HG03108 (cell line): ENCODE results near the gene TBC1D16.
"Not testable (repeated sequence)": the region's sequence is repeated elsewhere in the genome, so short reads cannot be mapped to it uniquely, and the experiment has no call there.

Experiments
- ATAC-seq: cut with Tn5 transposase; IDR thresholded peaks from one replicate; pipeline ENCODE4 v1.9.1; 2021; ENCODE audit warnings: moderate library complexity; ENCODE audit not compliant: unreplicated experiment

The TBC1D16 gene

GRCh38 chr17:79977708-79978547 lies 57.7 kb downstream of the TBC1D16 start:
- ATAC-seq, result no peak

- no peak for ATAC-seq
Measured at GRCh38 chr17:79977161-79977631, 58.5 kb downstream of the TBC1D16 start.

- no peak for ATAC-seq
Measured at GRCh38 chr17:79976451-79976850, 59.2 kb downstream of the TBC1D16 start.

DNA sequence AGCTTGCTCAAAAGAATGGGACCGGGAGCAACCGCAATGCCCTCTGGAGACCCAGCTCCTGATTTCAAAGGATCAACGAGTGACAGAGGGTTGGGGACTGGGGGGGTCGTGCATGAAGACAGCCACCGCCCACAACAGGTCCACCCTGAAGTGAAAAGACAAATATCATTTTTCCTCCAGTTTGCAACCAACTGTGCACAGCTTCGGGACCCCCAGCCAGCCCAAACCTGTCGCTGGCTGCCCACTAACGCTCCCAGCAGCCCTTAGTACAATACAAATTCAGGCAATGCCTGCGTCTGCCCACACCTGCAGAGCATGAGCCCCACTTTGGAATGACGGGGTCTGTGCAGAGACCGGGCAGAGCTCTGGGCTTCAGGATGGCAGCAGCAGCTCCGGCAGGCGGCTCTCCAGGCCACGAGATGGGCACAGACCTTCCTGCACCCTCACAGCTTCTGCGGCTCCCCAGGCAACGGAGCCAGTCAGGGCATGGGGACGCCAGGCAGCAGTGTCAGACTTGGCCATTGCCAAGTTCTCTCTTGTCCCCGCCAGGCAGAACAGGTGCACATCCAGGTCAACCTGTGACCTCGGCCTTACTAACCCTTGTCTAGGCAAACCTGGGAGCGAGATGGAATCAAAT lies 60.1 kb downstream of the TBC1D16 start:
- no peak for ATAC-seq

GRCh38 chr17:79974566-79975497 lies 60.8 kb downstream of the TBC1D16 start:
- no peak for ATAC-seq

DNA sequence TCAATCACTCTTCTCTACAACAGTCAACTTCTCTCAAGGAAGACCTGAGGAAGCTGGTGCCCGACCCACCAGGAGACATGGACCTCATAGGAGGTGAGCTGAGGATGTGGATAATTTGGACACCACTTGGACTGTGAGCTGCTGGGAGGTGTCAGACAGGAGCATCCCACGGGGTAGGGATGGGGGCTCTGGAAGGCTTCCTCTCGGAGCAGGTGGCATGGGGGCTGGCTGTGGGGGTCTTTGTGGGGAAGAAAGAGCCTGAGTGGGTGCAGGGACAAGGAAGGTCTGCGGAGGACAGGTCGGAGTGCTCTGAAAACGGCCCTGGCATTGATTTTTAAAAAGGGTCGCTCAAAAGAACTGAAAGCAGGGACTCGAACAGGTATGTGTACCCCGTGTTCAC lies 64.0 kb downstream of the TBC1D16 start:
- no peak for ATAC-seq

GRCh38 chr17:79970576-79971068 lies 65.0 kb downstream of the TBC1D16 start:
- no peak for ATAC-seq

DNA sequence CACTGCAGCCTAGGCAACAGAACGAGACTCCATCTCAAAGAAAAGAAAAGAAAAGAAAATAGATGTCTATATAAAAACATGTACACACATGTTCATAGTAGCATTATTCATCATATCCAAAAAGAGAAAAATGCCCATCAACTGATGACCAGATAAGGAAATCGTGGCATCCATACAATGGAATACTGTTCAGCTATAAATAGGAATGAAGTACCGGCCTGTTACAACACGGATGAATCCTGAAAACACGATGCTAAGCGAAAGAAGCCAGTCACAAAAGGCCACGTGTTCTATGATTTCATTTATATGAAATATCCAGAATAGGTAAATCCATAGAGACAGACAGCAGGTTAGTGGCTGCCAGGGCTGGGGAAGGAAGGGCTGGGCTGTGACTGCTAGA lies 65.8 kb downstream of the TBC1D16 start:
- ATAC-seq, result no peak

DNA sequence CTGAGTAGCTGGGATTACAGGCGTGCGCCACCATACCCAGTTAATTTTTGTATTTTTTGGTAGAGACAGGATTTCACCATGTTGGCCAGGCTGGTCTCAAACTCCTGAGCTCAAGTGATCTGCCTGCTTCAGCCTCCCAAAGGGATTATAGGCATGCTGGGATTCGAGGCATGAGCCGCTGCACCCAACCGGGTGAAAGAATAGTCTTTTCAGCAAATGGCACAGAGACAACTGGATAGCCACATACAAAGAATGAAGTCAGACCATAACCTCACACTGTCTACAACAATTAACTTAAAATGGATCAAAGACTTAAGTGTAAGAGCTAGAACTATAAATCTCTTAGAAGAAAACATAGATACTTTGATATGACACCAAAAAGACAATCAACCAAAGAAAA lies 67.6 kb downstream of the TBC1D16 start:
- no peak for ATAC-seq

DNA sequence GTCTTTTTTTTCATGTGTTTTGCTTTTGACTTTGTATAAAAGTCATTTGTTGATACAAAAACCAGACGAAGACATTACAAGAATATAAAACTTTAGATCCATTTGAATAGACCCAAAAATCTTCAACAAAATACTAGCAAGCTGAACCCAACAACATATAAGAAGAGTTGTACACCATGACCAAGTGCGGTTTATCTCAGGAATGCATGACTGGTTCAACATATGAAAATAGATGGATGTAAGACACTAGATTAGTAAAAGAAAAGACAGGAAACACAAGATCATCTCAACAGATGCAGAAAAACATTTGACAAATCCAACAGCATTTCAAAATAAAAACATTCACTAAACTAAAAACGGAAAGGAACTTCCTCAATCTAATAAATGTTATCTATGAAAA lies 69.0 kb downstream of the TBC1D16 start:
- ATAC-seq, result no peak

GRCh38 chr17:79965806-79966205 lies 69.9 kb downstream of the TBC1D16 start:
- no peak for ATAC-seq

DNA sequence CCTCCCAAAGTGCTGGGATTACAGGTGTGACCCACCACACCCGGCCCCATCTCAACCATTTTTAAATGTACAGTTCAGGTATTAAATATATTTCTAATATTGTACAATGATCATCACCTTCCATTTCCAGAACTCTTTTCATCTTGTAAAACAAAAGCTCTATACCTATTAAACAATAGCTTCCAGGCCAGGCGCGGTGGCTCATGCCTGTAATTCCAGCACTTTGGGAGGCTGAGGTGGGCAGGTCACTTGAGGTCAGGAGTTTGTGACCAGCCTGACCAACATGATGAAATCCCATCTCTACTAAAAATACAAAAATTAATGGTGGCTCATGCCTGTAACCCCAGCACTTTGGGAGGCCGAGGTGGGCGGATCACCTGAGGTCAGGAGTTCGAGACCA lies 73.2 kb downstream of the TBC1D16 start:
- ATAC-seq, result not testable (repeated sequence)

DNA sequence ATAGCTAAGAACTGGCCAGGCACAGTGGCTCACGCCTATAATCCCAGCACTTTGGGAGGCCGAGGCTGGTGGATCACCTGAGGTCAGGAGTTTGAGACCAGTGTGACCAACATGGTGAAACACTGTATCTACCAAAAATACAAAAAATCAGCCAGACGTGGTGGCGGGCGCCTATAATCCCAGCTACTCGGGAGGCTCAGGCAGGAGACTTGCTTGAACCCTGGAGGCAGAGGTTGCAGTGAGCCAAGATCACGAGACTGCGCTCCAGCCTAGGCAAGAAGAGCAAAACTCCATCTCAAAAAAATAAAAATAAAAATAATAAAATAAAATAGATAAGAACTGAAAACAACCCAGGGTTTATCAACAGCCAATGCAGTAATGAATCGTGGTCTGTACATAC lies 74.1 kb downstream of the TBC1D16 start:
- not testable (repeated sequence) for ATAC-seq

DNA sequence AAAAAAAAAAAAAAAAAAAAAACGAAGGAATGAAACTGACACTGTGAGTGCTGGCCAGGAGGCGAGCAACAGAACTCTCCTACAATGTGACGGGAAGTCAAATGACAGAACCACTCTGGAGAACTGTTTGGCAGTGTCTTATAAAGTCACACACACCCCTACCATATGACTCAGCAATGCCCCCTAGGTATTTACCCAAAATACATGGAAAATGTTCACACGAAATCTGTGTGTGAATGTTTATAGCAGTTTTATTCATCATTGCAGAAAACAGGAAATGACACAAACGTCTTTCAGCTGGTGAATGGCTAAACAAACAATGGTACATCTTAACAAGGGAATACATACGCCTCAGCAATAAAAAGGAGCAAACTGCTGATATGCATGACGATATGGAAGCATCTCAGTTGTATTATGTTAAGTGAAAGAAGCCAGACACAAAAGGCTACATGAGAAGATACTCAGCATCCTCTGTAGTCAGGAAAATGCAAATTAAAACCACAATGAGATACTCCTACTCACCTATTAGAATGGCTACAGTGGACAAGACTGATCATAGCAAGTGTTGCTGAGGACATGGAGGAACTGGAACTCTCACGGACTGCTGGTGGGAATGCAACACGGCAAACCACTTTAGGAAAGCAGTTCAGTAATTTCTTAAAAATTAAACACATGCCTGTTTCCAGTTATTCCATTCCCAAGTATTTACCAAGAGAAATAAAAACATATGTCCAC lies 74.7 kb downstream of the TBC1D16 start:
- no peak for ATAC-seq

GRCh38 chr17:79959042-79959441 lies 76.6 kb downstream of the TBC1D16 start:
- ATAC-seq, result no peak

GRCh38 chr17:79956853-79957252 lies 78.8 kb downstream of the TBC1D16 start:
- no peak for ATAC-seq

- not testable (repeated sequence) for ATAC-seq
Measured at GRCh38 chr17:79956441-79956735, 79.3 kb downstream of the TBC1D16 start.

GRCh38 chr17:79955691-79956440 lies 79.8 kb downstream of the TBC1D16 start:
- no peak for ATAC-seq

- ATAC-seq, result no peak
Measured at GRCh38 chr17:79955167-79955549, 80.5 kb downstream of the TBC1D16 start.
